ENCODE results near the gene GOLGA5. TPM values are rescaled to one million over a fixed set of nuclear protein-coding genes. Genes with fewer than 3 reads are reported as not detected.
"Not testable (repeated sequence)": the region's sequence is repeated elsewhere in the genome, so short reads cannot be mapped to it uniquely, and the experiment has no call there.

The GOLGA5 gene
- total RNA-seq, 4 donors from 2014 or later, result 27.0 to 34.8 (median 33.8) TPM

GRCh38 chr14:92847749-92848148, 53.6 kb downstream of the GOLGA5 start:
- intact Hi-C loops (cut with DNase I; ENCODE audit: low total_unique reads) (no loop called here), in situ Hi-C loops (cut with MboI; ENCODE audit: low sequenced_read_pairs in 4 of 4) (no loop called here)
- TF ChIP-seq POLR2A (IDR thresholded peaks at IDR 0.05) (no peak), CTCF (IDR thresholded peaks at IDR 0.05 in 4 of 5, conservative IDR thresholded peaks at IDR 0.05 in 1 of 5) (no peak)

GRCh38 chr14:92848887-92849286, 54.8 kb downstream of the GOLGA5 start:
- Histone ChIP-seq H3K36me3 (no peaks in the 10 kb centered on the region), H3K4me3 (no peak overlapping the region), H3K4me1 (peaks cover 0 to 14% of the 10 kb centered on the region in 2 donors), H3K9me3 (no peaks in the 10 kb centered on the region), H3K27ac (peak overlapping the region in 1 of 4 donors; percentile 23), H3K27me3 (no peaks in the 10 kb centered on the region)
- no peak for TF ChIP-seq CTCF (IDR thresholded peaks at IDR 0.05 in 4 of 5, conservative IDR thresholded peaks at IDR 0.05 in 1 of 5)
- ATAC-seq (peak in 1 of 2 donors; percentile 23), DNase-seq (no peak)
- intact Hi-C loops (cut with DNase I; ENCODE audit: low total_unique reads) (no loop called here), in situ Hi-C loops (cut with MboI; ENCODE audit: low sequenced_read_pairs in 4 of 4) (no loop called here)

More at GRCh38 chr14:92847749-92848148, 53.6 kb downstream of the GOLGA5 start:
- Histone ChIP-seq H3K9me3 (no peaks in the 10 kb centered on the region), H3K4me1 (peaks cover 0 to 14% of the 10 kb centered on the region in 2 donors), H3K27me3 (no peaks in the 10 kb centered on the region), H3K36me3 (no peaks in the 10 kb centered on the region), H3K4me3 (no peak overlapping the region), H3K27ac (no peak overlapping the region)
- no peak for ATAC-seq
- no peak for DNase-seq

GRCh38 chr14:92850492-92850891, 56.4 kb downstream of the GOLGA5 start:
- H3K27ac ChIP-seq, result no peak overlapping the region
- H3K9me3 ChIP-seq, result no peaks in the 10 kb centered on the region
- no peak for DNase-seq
- peaks cover 0 to 14% of the 10 kb centered on the region in 2 donors for H3K4me1 ChIP-seq
- H3K36me3 ChIP-seq, result no peaks in the 10 kb centered on the region
- H3K27me3 ChIP-seq, result no peaks in the 10 kb centered on the region
- H3K4me3 ChIP-seq, result no peak overlapping the region
- no peak for ATAC-seq
- no peak for TF ChIP-seq POLR2A (IDR thresholded peaks at IDR 0.05)
- no peak for TF ChIP-seq CTCF (IDR thresholded peaks at IDR 0.05 in 4 of 5, conservative IDR thresholded peaks at IDR 0.05 in 1 of 5)
- in situ Hi-C loops (cut with MboI; ENCODE audit: low sequenced_read_pairs in 4 of 4) (no loop called here), intact Hi-C loops (cut with DNase I; ENCODE audit: low total_unique reads) (no loop called here)

- intact Hi-C loops (cut with DNase I; ENCODE audit: low total_unique reads), result not testable (repeated sequence)
Measured at GRCh38 chr14:92853136-92853535, 59.0 kb downstream of the GOLGA5 start.

GRCh38 chr14:92860049-92860840, 66.1 kb downstream of the GOLGA5 start:
- Histone ChIP-seq H3K9me3 (no peaks in the 10 kb centered on the region), H3K27me3 (no peaks in the 10 kb centered on the region), H3K4me3 (no peak overlapping the region), H3K4me1 (no peaks in the 10 kb centered on the region), H3K27ac (no peak overlapping the region), H3K36me3 (no peaks in the 10 kb centered on the region)
- in situ Hi-C loops (cut with MboI; ENCODE audit: low sequenced_read_pairs in 4 of 4) (no loop called here), intact Hi-C loops (cut with DNase I; ENCODE audit: low total_unique reads) (no loop called here)
- ATAC-seq (no peak), DNase-seq (no peak)
- TF ChIP-seq CTCF (IDR thresholded peaks at IDR 0.05 in 4 of 5, conservative IDR thresholded peaks at IDR 0.05 in 1 of 5), result no peak
- no peak for TF ChIP-seq POLR2A (IDR thresholded peaks at IDR 0.05)

More at GRCh38 chr14:92853136-92853535, 59.0 kb downstream of the GOLGA5 start:
- H3K36me3 ChIP-seq; H3K27ac ChIP-seq; H3K9me3 ChIP-seq; ATAC-seq; H3K4me3 ChIP-seq; H3K4me1 ChIP-seq; H3K27me3 ChIP-seq; DNase-seq; in situ Hi-C loops (cut with MboI; ENCODE audit: low sequenced_read_pairs in 4 of 4): not testable (repeated sequence)
